Activated CD4-positive, alpha-beta memory T cell treated with anti-CD3 and anti-CD28 coated beads, Interleukin-2, amount 10 ng/mL, durations not matched to agents 7 days and 5 days (primary cell): ENCODE measurements around the gene FAM222A. TPM values are rescaled to one million over a fixed set of nuclear protein-coding genes. Genes with fewer than 3 reads are reported as not detected.

Source experiments
- CTCF ChIA-PET: fragments of 350-600 bp; sonication (Branson Sonifier 250); formaldehyde crosslinking; loops from one replicate; lab custom pipeline; 2021; ENCODE audit warnings: antibody characterized with exemption, inconsistent platforms; lab: Charles Lee
- POLR2A ChIA-PET: fragments of 350-600 bp; sonication (Branson Sonifier 250); formaldehyde crosslinking; loops from one replicate; lab custom pipeline; 2021; ENCODE audit warnings: antibody characterized with exemption; lab: Charles Lee
- DNase-seq: peaks from one replicate; pipeline ENCODE4 v3.0.0-alpha.2; 2020
- H3K27ac Mint-ChIP-seq: one replicate; pipeline ENCODE4 v1.8.0; 2021; ENCODE audit warnings: mild to moderate bottlenecking, mixed read lengths
- H3K27me3 Mint-ChIP-seq: one replicate; pipeline ENCODE4 v1.8.0; 2021; ENCODE audit warnings: mixed read lengths
- H3K36me3 Mint-ChIP-seq: one replicate; pipeline ENCODE4 v1.8.0; 2021; ENCODE audit warnings: low read depth, mixed read lengths
- H3K4me1 Mint-ChIP-seq: one replicate; pipeline ENCODE4 v1.8.0; 2021; ENCODE audit warnings: mixed read lengths
- H3K4me3 Mint-ChIP-seq: one replicate; pipeline ENCODE4 v1.8.0; 2021; ENCODE audit warnings: mild to moderate bottlenecking, mixed read lengths
- H3K9me3 Mint-ChIP-seq: one replicate; pipeline ENCODE4 v1.8.0; 2021; ENCODE audit warnings: mixed read lengths
- total RNA-seq, 2 experiments: library from RNA; stranded (reverse); gene quantifications; one replicate each; pipeline ENCODE4 v1.2.3, GENCODE V29; 2021

Gene FAM222A
- total RNA-seq, 2 experiments from 2014 or later: 0.28 to 0.43 TPM

- DNase-seq: no peak
- Mint-ChIP-seq H3K36me3 (no peaks in the 10 kb centered on the region), H3K9me3 (no peaks in the 10 kb centered on the region), H3K27me3 (peaks cover 2% of the 10 kb centered on the region), H3K4me3 (no peak overlapping the region), H3K27ac (no peak overlapping the region), H3K4me1 (no peaks in the 10 kb centered on the region)
- CTCF ChIA-PET: no interaction called here
- POLR2A ChIA-PET: no interaction called here
These were observed 84.5 kb downstream of the FAM222A start for GRCh38 chr12:109797905-109798669.

- ChIA-PET CTCF (no interaction called here), POLR2A (no interaction called here)
- H3K27ac Mint-ChIP-seq: no peak overlapping the region
- DNase-seq: no peak
- no peaks in the 10 kb centered on the region for H3K36me3 Mint-ChIP-seq
- H3K27me3 Mint-ChIP-seq: peaks cover 2% of the 10 kb centered on the region
- no peak overlapping the region for H3K4me3 Mint-ChIP-seq
- no peaks in the 10 kb centered on the region for H3K9me3 Mint-ChIP-seq
- no peaks in the 10 kb centered on the region for H3K4me1 Mint-ChIP-seq
These were observed 85.1 kb downstream of the FAM222A start for GRCh38 chr12:109798691-109799090.

- POLR2A ChIA-PET: no interaction called here
- CTCF ChIA-PET: no interaction called here
- Mint-ChIP-seq H3K4me1 (no peaks in the 10 kb centered on the region), H3K9me3 (no peaks in the 10 kb centered on the region), H3K27ac (no peak overlapping the region), H3K27me3 (peaks cover 2% of the 10 kb centered on the region), H3K4me3 (no peak overlapping the region), H3K36me3 (no peaks in the 10 kb centered on the region)
- no peak for DNase-seq
These were observed 86.9 kb downstream of the FAM222A start for GRCh38 chr12:109800536-109800935.

GRCh38 chr12:109802828-109803227 is 89.2 kb downstream of the FAM222A start:
- ChIA-PET POLR2A (no interaction called here), CTCF (interaction anchor here (6.1 kb wide), 1 partner anchor 42 kb away, joined by 84 read pairs; no protein-coding TSS in a partner anchor)
- Mint-ChIP-seq H3K27ac (no peak overlapping the region), H3K4me3 (no peak overlapping the region), H3K36me3 (no peaks in the 10 kb centered on the region), H3K27me3 (no peaks in the 10 kb centered on the region), H3K4me1 (no peaks in the 10 kb centered on the region), H3K9me3 (no peaks in the 10 kb centered on the region)
- no peak for DNase-seq

- no peak overlapping the region for H3K27ac Mint-ChIP-seq
- no peaks in the 10 kb centered on the region for H3K4me1 Mint-ChIP-seq
- ChIA-PET POLR2A (no interaction called here), CTCF (interaction anchor here (1.1 to 6.1 kb wide), 4 partner anchors 12 to 251 kb away, joined by 3 to 84 read pairs (median 9); no protein-coding TSS in a partner anchor)
- H3K9me3 Mint-ChIP-seq: no peaks in the 10 kb centered on the region
- no peak for DNase-seq
- no peaks in the 10 kb centered on the region for H3K27me3 Mint-ChIP-seq
- H3K4me3 Mint-ChIP-seq: no peak overlapping the region
- no peaks in the 10 kb centered on the region for H3K36me3 Mint-ChIP-seq
These were observed 90.1 kb downstream of the FAM222A start for GRCh38 chr12:109803678-109804077.

- no peaks in the 10 kb centered on the region for H3K36me3 Mint-ChIP-seq
- POLR2A ChIA-PET: no interaction called here
- no peaks in the 10 kb centered on the region for H3K4me1 Mint-ChIP-seq
- no peaks in the 10 kb centered on the region for H3K9me3 Mint-ChIP-seq
- no peak overlapping the region for H3K27ac Mint-ChIP-seq
- no peaks in the 10 kb centered on the region for H3K27me3 Mint-ChIP-seq
- no peak overlapping the region for H3K4me3 Mint-ChIP-seq
- CTCF ChIA-PET: interaction anchor here (0.7 to 6.1 kb wide), 12 partner anchors 11 to 252 kb away, joined by 3 to 84 read pairs (median 3); no protein-coding TSS in a partner anchor
- DNase-seq: peak; percentile 70
These were observed 91.5 kb downstream of the FAM222A start for GRCh38 chr12:109804820-109805761.

- H3K9me3 Mint-ChIP-seq: no peaks in the 10 kb centered on the region
- H3K4me3 Mint-ChIP-seq: no peak overlapping the region
- no peaks in the 10 kb centered on the region for H3K4me1 Mint-ChIP-seq
- CTCF ChIA-PET: interaction anchor here (1.1 to 6.1 kb wide), 3 partner anchors 26 to 45 kb away, joined by 3 to 84 read pairs (median 4); no protein-coding TSS in a partner anchor
- POLR2A ChIA-PET: no interaction called here
- H3K27me3 Mint-ChIP-seq: no peaks in the 10 kb centered on the region
- no peak for DNase-seq
- H3K36me3 Mint-ChIP-seq: no peaks in the 10 kb centered on the region
- H3K27ac Mint-ChIP-seq: no peak overlapping the region
These were observed 94.5 kb downstream of the FAM222A start for GRCh38 chr12:109807954-109808643.

- ChIA-PET CTCF (interaction anchor here (1.1 to 6.1 kb wide), 2 partner anchors 35 to 36 kb away, joined by 3 to 84 read pairs; no protein-coding TSS in a partner anchor), POLR2A (no interaction called here)
- H3K27me3 Mint-ChIP-seq: no peaks in the 10 kb centered on the region
- DNase-seq: no peak
- no peaks in the 10 kb centered on the region for H3K4me1 Mint-ChIP-seq
- H3K36me3 Mint-ChIP-seq: no peaks in the 10 kb centered on the region
- H3K9me3 Mint-ChIP-seq: no peaks in the 10 kb centered on the region
- H3K27ac Mint-ChIP-seq: no peak overlapping the region
- H3K4me3 Mint-ChIP-seq: no peak overlapping the region
These were observed 95.4 kb downstream of the FAM222A start for GRCh38 chr12:109808876-109809646.

GRCh38 chr12:109810954-109811623 is 97.5 kb downstream of the FAM222A start:
- H3K9me3 Mint-ChIP-seq: no peaks in the 10 kb centered on the region
- H3K4me1 Mint-ChIP-seq: no peaks in the 10 kb centered on the region
- no peaks in the 10 kb centered on the region for H3K27me3 Mint-ChIP-seq
- no peaks in the 10 kb centered on the region for H3K36me3 Mint-ChIP-seq
- H3K4me3 Mint-ChIP-seq: no peak overlapping the region
- ChIA-PET POLR2A (no interaction called here), CTCF (interaction anchor here (0.8 kb wide), 1 partner anchor 35 kb away, joined by 3 read pairs; no protein-coding TSS in a partner anchor)
- H3K27ac Mint-ChIP-seq: no peak overlapping the region
- no peak for DNase-seq

GRCh38 chr12:109811624-109811995 is 98.0 kb downstream of the FAM222A start:
- Mint-ChIP-seq H3K36me3 (no peaks in the 10 kb centered on the region), H3K27me3 (no peaks in the 10 kb centered on the region), H3K9me3 (no peaks in the 10 kb centered on the region), H3K4me1 (no peaks in the 10 kb centered on the region), H3K27ac (no peak overlapping the region), H3K4me3 (no peak overlapping the region)
- POLR2A ChIA-PET: no interaction called here
- no peak for DNase-seq
- CTCF ChIA-PET: no interaction called here

GRCh38 chr12:109813810-109814416 is 100.3 kb downstream of the FAM222A start:
- H3K4me3 Mint-ChIP-seq: no peak overlapping the region
- ChIA-PET POLR2A (no interaction called here), CTCF (no interaction called here)
- H3K4me1 Mint-ChIP-seq: no peaks in the 10 kb centered on the region
- H3K9me3 Mint-ChIP-seq: no peaks in the 10 kb centered on the region
- no peaks in the 10 kb centered on the region for H3K27me3 Mint-ChIP-seq
- DNase-seq: no peak
- no peak overlapping the region for H3K27ac Mint-ChIP-seq
- no peaks in the 10 kb centered on the region for H3K36me3 Mint-ChIP-seq
